Nephron progenitor cell (in vitro differentiated cells): ENCODE data around the gene AKR7A3.

Experiments
- DNase-seq: peaks from one replicate; pipeline ENCODE4 v3.0.0; 2021
- H3K27ac Mint-ChIP-seq: 2 replicates; pipeline ENCODE4 v1.8.0; 2021; ENCODE audit warnings: mild to moderate bottlenecking, moderate library complexity, mixed read lengths
- H3K27me3 Mint-ChIP-seq: 2 replicates; pipeline ENCODE4 v1.8.0; 2021; ENCODE audit warnings: mild to moderate bottlenecking, low read depth, mixed read lengths; ENCODE audit not compliant: poor library complexity
- H3K36me3 Mint-ChIP-seq: 2 replicates; pipeline ENCODE4 v1.8.0; 2021; ENCODE audit warnings: low read depth, mixed read lengths
- H3K4me1 Mint-ChIP-seq: 2 replicates; pipeline ENCODE4 v1.8.0; 2021; ENCODE audit warnings: mixed read lengths
- H3K4me3 Mint-ChIP-seq: 2 replicates; pipeline ENCODE4 v1.8.0; 2021; ENCODE audit warnings: mild to moderate bottlenecking, moderate library complexity, mixed read lengths
- H3K9me3 Mint-ChIP-seq: 2 replicates; pipeline ENCODE4 v1.8.0; 2021; ENCODE audit warnings: mild to moderate bottlenecking, moderate library complexity, mixed read lengths
- CTCF ChIP-seq: fragments of 200-600 bp; sonication (generic); IDR thresholded peaks from 2 replicates; pipeline ENCODE4 v1.5.0; 2021; ENCODE audit warnings: antibody characterized with exemption

Gene AKR7A3

GRCh38 chr1:19254416-19254815 lies 34.2 kb downstream of the AKR7A3 start:
- TF ChIP-seq CTCF = no peak
- peaks cover 3% of the 10 kb centered on the region for H3K27me3 Mint-ChIP-seq
- H3K4me3 Mint-ChIP-seq = no peak overlapping the region
- H3K4me1 Mint-ChIP-seq = peaks cover 29% of the 10 kb centered on the region
- no peak overlapping the region for H3K27ac Mint-ChIP-seq
- H3K36me3 Mint-ChIP-seq = peaks cover 11% of the 10 kb centered on the region
- no peaks in the 10 kb centered on the region for H3K9me3 Mint-ChIP-seq
- DNase-seq = no peak

GRCh38 chr1:19251305-19252196 lies 37.0 kb downstream of the AKR7A3 start, which contains the start of the genes EMC1 and MRTO4:
EMC1 (minus strand) TSS chr1:19251524; CDS start chr1:19251509, 15 bp downstream.
MRTO4 (plus strand) TSS chr1:19251805; CDS start chr1:19251836, 31 bp downstream.
- DNase-seq = peak; percentile 96
- peak within 1 kb of the TSS; percentile 99 for H3K4me3 Mint-ChIP-seq
- peak within 1 kb of the TSS; percentile 98 for H3K27ac Mint-ChIP-seq
- H3K9me3 Mint-ChIP-seq = no peaks in the 10 kb centered on the region
- H3K27me3 Mint-ChIP-seq = peaks cover 3% of the 10 kb centered on the region
- TF ChIP-seq CTCF = no peak
- H3K4me1 Mint-ChIP-seq = peaks cover 29% of the 10 kb centered on the region
- H3K36me3 Mint-ChIP-seq = peaks cover under 1% of the 10 kb centered on the region

GRCh38 chr1:19250629-19251304 lies 37.8 kb downstream of the AKR7A3 start:
- Mint-ChIP-seq H3K36me3 (no peaks in the 10 kb centered on the region), H3K27ac (peak overlapping the region; percentile 98), H3K4me1 (peaks cover 29% of the 10 kb centered on the region), H3K27me3 (peaks cover 3% of the 10 kb centered on the region), H3K4me3 (peak overlapping the region; percentile 99), H3K9me3 (no peaks in the 10 kb centered on the region)
- no peak for TF ChIP-seq CTCF
- DNase-seq = peak; percentile 38

GRCh38 chr1:19240673-19241538 lies 47.7 kb downstream of the AKR7A3 start:
- Mint-ChIP-seq H3K4me3 (no peak overlapping the region), H3K27ac (no peak overlapping the region), H3K27me3 (no peaks in the 10 kb centered on the region), H3K9me3 (no peaks in the 10 kb centered on the region), H3K36me3 (peaks cover 46% of the 10 kb centered on the region), H3K4me1 (no peaks in the 10 kb centered on the region)
- peak; percentile 70 for DNase-seq
- TF ChIP-seq CTCF = peak; percentile 92

- H3K36me3 Mint-ChIP-seq = peaks cover 45% of the 10 kb centered on the region
- H3K27ac Mint-ChIP-seq = no peak overlapping the region
- no peaks in the 10 kb centered on the region for H3K9me3 Mint-ChIP-seq
- no peak for TF ChIP-seq CTCF
- DNase-seq = no peak
- no peak overlapping the region for H3K4me3 Mint-ChIP-seq
- H3K4me1 Mint-ChIP-seq = no peaks in the 10 kb centered on the region
- no peaks in the 10 kb centered on the region for H3K27me3 Mint-ChIP-seq
Measured at GRCh38 chr1:19239876-19240275, 48.7 kb downstream of the AKR7A3 start.
